Measurements from ENCODE around the gene AKR1C2. TPM values are rescaled to one million over a fixed set of nuclear protein-coding genes. Genes with fewer than 3 reads are reported as not detected.

AKR1C2 gene
- total and polyA plus RNA-seq, 9 of the 15 experiments (the other 6 are each of a cell fraction or from before 2014, with no cell fraction given) = 13.8 to 74.0 (median 30.5) TPM

GRCh38 chr10:4981722-4982471 is 21.8 kb downstream of the AKR1C2 start (continued):
- TF ChIP-seq ZNF263 (CRISPR knock-in tag; IDR thresholded peaks at IDR 0.05; ENCODE audit: borderline replicate concordance) (no peak; the same call in 1 of the 2 replicates), BRD4 (IDR thresholded peaks at IDR 0.05) (no peak), ETV6 (IDR thresholded peaks at IDR 0.05; ENCODE audit: borderline replicate concordance in 1 of 2, low read depth in 2 of 2, low read length in 1 of 2) (no peak), ETV6 (CRISPR knock-in tag; IDR thresholded peaks at IDR 0.05; ENCODE audit: borderline replicate concordance) (no peak), L3MBTL2 (IDR thresholded peaks at IDR 0.05) (peak; percentile 65; the same call in 1 of the 2 replicates), ZNF347 (CRISPR knock-in tag; IDR thresholded peaks at IDR 0.05; ENCODE audit: low read depth) (no peak), MYC (IDR thresholded peaks at IDR 0.05; ENCODE audit: low read depth, low read length) (peak; percentile 48; the same call in 1 of the 2 replicates), MYC (CRISPR knock-in tag; IDR thresholded peaks at IDR 0.05; ENCODE audit: borderline replicate concordance, low read depth) (no peak), NR2C2 (CRISPR knock-in tag; IDR thresholded peaks at IDR 0.05) (no peak), NR2C2 (tag; IDR thresholded peaks at IDR 0.05) (no peak; the same call in 1 of the 2 replicates), ATF4 (CRISPR knock-in tag; IDR thresholded peaks at IDR 0.05) (no peak), ZNF239 (CRISPR knock-in tag; IDR thresholded peaks at IDR 0.05) (no peak), MYNN (IDR thresholded peaks at IDR 0.05) (peak; percentile 73), MYNN (CRISPR knock-in tag; IDR thresholded peaks at IDR 0.05) (no peak), ZFP91 (CRISPR knock-in tag; IDR thresholded peaks at IDR 0.05) (no peak), ZKSCAN1 (IDR thresholded peaks at IDR 0.05; ENCODE audit: low read depth, low read length) (no peak), ZNF184 (CRISPR knock-in tag; IDR thresholded peaks at IDR 0.05) (no peak), CREB1 (IDR thresholded peaks at IDR 0.05) (0 out of 2 replicates have a peak, but pooled peaks have one; percentile 26), CREB1 (CRISPR knock-in tag; IDR thresholded peaks at IDR 0.05) (peak; percentile 36; the same call in 1 of the 2 replicates), ATF3 (IDR thresholded peaks at IDR 0.05) (no peak), ATF3 (CRISPR knock-in tag; conservative IDR thresholded peaks at IDR 0.05) (no peak), PREB (CRISPR knock-in tag; IDR thresholded peaks at IDR 0.05) (no peak), PURB (CRISPR knock-in tag; IDR thresholded peaks at IDR 0.05; ENCODE audit: low read depth) (no peak), MEF2A (IDR thresholded peaks at IDR 0.05; ENCODE audit: control insufficient read depth, low read depth, low read length) (no peak), NR4A1 (CRISPR knock-in tag; IDR thresholded peaks at IDR 0.05) (no peak), NR4A1 (tag; IDR thresholded peaks at IDR 0.05) (no peak)

Data from K562 (cell line).